HG03575 (cell line): ENCODE data around the gene MAP4K1.
"Not testable (repeated sequence)": the region's sequence is repeated elsewhere in the genome, so short reads cannot be mapped to it uniquely, and the experiment has no call there.

Source experiments
- ATAC-seq: cut with Tn5 transposase; IDR thresholded peaks from one replicate; pipeline ENCODE4 v1.9.1; 2021; ENCODE audit not compliant: unreplicated experiment, insufficient number of reproducible peaks, low FRiP score; ENCODE audit errors: extremely low read depth

MAP4K1 gene

DNA sequence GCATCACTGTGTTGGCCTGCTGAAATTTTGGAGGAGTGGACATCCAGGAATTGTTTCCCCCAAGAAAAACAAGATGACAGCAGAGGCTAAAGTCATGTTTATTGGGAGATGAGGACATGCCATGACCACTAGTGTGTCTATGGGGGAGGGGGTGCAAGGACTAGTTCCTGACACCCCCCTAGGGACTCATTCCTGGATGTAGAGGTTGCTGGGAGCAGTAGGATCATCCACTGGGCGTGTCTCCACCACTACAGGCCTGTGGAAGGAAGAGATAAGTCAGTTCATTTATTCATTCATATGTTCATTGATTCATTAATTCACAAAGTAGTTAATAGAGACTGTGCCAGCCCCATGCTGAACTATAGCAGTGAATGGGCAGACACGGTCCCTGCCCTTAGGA, 30.2 kb downstream of the MAP4K1 start:
- ATAC-seq, result no peak

DNA sequence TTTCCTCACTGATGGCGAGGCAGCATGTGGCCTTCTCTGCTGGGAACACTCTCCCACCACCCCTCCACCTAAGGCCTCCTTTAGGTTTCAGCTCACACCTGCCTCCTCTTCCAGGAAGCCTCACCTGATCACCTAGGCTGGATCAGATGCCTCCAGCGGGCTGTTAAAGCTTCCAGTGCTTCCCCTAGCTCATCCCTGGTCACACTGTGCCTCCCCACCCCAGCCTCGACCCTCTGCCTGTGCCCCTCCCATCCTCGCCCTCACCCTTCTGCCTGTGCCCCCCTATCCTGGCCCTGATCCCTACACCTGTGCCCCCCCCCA, 33.8 kb downstream of the MAP4K1 start:
- ATAC-seq, result no peak

DNA sequence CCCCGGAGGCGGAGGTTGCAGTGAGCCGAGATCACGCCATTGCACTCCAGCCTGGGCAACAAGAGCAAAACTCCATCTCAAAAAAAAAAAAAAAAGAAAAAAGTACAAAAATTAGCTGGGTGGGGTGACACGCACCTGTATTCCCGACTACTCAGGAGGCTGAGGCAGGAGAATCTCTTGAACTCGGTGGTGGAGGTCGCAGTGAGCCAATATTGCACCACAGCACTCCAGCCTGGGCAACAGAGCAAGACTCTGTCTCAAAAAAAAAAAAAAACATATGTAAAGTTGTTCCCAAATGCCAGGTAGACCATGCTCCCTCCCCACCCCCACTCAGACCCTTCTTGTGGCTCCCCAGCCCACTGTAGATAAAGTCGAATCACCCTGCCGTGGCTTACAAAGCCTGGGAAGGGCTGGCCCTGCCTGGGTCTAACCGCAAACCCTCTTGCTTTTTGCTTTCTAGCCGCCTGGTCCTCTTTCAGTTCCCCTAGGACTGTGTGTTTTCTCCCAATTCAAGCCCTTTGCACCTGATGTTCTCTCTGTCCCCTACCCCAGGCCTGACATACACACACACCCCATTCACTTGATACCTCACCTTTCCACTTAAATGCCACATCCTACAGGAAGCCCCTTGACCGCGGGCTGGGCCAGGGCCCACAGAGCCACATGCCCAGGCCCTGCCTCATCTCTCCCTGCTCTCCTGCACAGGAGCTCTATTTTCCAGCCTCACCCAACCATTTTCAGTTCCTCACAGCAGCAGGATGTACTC, 34.4 kb downstream of the MAP4K1 start:
- no peak for ATAC-seq

DNA sequence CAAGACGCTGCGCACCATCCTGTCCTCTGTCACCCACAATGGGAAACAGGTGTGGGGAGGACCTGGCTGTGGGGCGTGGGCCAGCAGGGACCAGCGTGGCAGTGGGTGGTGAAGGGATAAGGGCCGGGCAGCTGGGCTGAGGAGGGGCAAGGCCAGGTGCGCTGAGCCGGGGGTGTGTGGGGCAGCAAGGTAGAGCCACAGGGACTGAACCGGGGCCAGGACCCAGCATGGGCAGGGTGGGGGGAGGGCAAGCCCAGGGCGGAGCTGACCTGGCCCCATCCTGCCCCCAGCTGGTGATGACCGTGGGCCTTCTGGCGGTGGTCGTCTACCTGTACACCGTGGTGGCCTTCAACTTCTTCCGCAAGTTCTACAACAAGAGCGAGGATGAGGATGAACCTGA, 37.7 kb downstream of the MAP4K1 start:
- no peak for ATAC-seq

DNA sequence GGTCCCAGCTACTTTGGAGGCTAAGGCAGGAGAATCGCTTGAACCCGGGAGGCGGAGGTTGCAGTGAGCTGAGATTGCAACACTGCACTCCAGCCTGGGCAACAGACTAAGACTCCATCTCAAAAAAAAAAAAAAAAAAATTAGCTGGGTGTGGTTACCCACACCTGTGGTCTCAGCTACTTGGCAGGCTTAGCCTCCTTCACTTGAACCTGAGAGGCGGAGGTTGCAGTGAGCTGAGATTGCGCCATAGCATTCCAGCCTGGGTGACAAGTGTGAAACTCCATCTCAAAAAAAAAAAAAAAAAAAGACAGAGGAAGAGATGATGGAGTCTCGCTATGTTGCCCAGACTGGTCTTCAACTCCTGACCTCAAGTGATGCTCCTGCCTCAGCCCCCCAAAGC, 38.4 kb downstream of the MAP4K1 start:
- ATAC-seq, result not testable (repeated sequence)

DNA sequence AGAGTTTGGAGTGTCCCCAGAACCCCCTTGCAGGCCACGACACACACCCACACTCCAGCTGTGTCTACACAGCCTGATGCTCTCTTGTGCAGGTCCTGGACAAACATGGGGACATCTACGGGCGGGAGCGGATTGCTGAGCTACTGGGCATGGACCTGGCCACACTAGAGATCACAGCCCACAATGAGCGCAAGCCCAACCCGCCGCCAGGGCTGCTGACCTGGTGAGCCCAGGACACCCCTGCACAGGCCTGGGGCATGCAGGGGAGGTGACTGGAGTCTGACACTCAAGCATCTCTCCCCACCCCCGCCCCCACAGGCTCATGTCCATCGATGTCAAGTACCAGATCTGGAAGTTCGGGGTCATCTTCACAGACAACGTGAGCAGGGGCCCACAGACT, 39.9 kb downstream of the MAP4K1 start:
- no peak for ATAC-seq

DNA sequence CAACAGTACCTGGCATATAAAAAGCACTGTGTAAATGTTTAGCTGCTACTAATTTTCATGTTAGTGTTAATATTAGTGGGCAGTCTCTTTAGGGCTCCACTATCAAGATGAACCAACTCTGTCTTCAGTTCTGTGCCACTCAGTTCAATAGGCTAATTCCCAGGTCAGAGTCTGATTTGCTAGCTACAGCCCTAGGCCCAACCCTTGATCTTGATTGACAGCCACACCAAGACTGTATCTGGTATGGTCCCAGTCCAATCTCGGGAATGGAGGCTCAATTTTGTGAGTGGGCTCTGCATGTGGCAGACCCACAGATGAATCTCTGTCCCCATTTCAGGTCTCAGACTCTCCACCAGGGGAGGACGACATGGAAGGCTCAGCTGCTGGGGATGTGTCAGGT, 46.1 kb downstream of the MAP4K1 start:
- ATAC-seq, result no peak

DNA sequence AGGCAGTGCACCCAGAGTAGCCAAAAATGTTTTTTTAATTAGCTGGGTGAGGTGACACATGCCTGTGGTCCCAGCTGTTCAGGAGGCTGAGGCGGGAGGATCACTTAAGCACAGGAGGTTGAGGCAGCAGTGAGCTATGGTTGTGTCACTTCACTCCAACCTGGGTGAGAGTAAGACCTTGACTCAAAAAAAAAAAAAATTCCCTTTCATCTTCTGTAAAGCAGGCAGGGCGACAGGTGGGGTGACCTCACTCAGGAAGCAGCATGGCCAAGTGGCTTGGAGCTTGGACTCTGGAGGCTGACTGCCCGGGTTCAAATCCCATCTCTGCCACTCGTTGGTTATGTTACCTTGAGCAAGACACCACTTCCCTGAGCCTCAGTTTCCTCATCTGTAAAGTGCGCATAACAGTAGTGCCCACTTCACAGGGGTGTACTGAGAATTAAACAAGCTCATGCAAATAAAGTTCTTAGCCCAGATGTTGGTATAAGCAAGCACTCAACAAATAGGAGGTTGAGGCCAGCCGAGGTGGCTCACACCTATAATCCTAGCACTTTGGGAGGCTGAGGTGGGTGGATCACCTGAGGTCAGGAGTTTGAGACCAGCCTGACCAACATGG, 48.3 kb downstream of the MAP4K1 start:
- ATAC-seq, result no peak

DNA sequence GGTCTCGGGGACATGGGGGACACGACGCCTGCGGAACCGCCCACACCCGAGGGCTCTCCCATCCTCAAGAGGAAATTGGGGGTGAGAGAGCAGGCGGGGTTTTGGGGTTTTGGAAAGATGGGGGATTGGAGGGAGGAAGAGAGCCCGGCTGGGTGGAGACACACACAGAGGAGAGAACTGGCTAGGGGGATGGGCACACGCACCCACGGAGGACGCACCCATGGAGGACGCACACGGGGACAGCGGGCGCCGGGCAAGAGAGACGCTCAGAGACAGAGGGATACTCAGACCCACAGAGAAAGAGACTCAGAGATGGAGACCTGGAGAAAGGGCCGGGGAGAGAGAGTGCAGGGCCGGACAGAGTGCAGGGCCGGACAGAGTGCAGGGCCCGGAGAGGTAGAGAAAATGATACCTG, 52.1 kb downstream of the MAP4K1 start:
- no peak for ATAC-seq

DNA sequence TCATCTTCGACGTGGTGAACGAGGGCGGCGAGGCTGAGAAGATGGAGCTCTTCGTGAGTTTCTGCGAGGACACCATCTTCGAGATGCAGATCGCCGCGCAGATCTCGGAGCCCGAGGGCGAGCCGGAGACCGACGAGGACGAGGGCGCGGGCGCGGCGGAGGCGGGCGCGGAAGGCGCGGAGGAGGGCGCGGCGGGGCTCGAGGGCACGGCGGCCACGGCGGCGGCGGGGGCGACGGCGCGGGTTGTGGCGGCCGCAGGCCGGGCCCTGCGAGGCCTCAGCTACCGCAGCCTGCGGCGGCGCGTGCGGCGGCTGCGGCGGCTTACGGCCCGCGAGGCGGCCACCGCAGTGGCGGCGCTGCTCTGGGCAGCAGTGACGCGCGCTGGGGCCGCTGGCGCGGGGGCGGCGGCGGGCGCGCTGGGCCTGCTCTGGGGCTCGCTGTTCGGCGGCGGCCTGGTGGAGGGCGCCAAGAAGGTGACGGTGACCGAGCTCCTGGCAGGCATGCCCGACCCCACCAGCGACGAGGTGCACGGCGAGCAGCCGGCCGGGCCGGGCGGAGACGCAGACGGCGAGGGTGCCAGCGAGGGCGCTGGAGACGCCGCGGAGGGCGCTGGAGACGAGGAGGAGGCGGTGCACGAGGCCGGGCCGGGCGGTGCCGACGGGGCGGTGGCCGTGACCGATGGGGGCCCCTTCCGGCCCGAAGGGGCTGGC, 52.6 kb downstream of the MAP4K1 start:
- no peak for ATAC-seq

DNA sequence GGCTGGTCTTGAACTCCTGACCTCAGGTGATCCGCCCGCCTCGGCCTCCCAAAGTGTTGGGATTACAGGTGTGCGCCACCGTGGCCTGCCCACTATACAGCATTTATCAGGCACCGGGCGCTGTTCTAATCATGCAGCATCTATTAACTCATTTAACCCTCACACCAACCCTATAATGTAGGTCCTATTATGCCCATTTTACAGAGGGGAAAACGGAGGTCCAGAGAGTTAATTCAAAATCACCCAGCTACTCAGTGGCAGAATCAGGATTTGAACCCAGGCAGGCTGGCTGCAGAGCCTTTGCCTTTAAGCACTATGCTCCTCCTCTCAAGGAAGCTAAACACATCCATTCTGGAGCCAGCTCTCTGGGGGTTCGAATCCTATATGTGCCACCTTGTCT, 54.3 kb downstream of the MAP4K1 start:
- no peak for ATAC-seq

DNA sequence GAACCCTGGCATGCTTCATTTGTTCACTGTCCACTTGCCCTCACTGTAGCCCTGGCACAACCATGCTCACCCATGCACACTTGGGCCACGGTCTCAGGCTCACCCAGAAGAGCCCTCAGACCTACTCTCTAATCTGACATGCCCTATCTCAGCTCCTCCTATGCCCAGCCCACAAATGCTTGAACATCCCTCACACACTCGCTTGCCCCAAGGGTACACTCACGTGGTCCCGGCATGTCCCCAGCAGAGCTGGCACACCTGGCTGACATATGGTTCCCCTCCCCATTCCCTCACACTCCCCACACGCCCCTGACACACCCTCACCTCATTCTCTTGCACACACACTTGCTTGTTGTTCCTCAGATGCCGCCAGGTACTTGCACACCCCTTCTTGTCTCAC, 55.7 kb downstream of the MAP4K1 start:
- no peak for ATAC-seq

DNA sequence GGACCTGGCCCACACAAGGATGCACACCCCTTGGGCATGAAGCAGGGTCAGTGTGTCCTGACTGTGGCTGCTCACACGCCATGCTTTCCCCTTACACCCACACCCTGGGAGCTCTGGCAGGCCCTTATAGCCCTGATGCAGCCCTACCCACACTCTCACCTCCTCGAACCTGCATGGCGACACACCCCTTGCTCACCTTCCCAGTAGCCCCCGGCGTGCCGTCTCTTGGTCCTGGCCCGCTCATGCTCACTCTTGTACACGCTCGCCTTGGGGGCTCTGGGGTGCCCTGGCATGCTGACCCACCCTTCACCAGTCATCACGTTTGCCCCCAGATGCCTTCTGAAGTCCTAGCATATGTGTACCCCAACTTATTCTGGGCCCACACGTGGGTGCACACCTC, 56.1 kb downstream of the MAP4K1 start:
- no peak for ATAC-seq

DNA sequence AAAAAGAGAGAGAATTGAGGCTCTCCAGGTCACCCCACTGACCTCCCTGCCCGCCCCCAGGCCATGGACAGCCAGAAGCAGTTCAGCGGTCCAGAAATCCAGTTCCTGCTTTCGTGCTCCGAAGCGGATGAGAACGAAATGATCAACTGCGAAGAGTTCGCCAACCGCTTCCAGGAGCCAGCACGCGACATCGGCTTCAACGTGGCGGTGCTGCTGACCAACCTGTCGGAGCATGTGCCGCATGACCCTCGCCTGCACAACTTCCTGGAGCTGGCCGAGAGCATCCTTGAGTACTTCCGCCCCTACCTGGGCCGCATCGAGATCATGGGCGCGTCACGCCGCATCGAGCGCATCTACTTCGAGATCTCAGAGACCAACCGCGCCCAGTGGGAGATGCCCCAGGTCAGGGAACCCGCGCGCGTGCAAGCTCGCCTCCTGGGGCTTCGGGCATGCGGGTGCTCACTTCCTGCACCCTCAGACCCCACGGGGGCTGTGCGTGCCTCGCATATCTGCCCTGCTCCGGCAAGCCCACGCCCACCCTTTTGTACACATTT, 56.6 kb downstream of the MAP4K1 start:
- no peak for ATAC-seq

DNA sequence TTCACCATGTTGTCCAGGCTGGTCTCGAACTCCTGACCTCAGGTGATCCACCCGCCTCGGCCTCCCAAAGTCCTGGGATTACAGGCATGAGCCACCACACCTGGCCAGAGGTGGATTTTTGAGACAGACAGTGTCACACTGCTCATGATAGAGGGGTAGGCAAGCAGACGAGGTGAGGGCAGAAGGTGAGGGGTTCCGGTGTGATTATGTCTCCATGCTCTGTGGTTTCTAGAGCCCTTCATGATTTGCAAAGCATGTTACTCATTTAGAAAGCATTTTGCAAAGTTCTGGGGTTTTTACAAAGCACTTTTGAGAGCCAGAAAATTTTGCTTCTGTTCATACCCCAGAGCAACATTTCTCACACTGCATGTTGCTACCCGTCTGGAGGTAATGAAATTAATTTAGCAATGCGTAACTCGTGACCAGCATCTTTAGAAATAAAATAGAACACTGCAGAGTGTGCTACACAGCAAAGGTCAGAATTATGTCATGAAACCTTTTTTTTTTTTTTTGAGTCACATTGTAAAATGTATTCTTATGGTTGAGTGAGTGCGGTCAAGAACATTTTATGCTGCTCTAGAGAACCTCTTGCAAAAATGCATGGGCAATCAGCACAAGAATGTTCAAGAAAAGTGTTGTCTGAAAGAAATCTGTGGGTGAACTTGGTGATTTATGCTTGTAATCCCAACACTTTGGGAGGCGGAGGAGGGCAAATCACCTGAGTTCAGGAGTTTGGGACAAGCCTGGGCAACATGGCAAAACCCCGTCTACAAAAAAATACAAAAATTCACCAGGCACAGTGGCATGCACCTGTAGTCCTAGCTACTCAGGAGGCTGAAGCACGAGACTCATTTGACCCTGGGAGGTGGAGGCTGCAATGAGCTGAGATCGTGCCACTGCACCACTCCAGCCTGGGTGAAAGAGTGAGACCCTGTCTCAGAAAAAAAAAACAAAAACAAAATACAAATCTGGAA, 58.0 kb downstream of the MAP4K1 start:
- ATAC-seq, result peak; percentile 43

DNA sequence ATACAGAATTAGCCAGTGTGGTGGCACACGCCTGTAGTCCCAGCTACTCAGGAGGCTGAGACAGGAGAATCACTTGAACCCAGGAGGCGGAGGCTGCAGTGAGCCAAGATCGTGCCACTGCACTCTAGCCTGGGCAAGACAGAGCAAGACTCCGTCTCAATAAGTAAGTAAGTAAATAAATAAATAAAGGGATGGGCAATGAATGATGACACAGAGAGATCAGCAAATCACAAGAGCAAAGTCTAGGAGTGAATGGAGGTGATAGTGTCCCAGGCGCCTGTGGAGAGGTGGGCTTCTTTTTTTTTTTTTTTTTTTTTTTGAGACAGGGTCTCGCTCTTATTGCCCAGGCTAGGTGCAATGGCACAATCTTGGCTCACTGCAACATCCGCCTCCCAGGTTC, 58.8 kb downstream of the MAP4K1 start:
- ATAC-seq, result not testable (repeated sequence)

DNA sequence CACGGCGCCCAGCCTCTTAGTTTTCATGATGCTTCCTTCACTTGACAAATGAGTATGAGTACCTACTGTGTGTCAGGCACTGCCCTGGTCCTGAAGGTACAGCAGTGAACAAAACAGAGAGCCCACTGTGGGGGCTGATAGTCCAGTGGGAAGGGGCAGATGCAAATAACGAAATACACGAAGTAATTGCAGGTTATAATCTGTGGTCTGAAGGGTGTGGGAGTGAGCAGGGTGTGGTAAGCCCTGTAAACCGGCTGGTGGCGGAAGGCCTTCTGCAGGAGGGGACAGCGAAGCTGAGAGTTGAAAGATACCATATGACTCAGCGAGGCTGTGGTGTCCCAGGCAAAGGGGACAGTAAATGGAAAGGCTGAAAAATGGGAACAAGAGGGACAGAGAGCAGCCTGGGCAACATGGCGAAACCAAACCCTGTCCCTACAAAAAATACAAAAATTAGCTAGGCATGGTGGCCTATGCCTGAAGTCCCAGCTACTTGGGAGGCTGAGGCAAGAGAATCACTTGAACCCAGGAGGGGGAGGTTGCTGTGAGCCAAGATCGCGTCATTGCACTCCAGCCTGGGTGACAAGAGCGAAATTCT, 60.5 kb downstream of the MAP4K1 start:
- ATAC-seq, result no peak

DNA sequence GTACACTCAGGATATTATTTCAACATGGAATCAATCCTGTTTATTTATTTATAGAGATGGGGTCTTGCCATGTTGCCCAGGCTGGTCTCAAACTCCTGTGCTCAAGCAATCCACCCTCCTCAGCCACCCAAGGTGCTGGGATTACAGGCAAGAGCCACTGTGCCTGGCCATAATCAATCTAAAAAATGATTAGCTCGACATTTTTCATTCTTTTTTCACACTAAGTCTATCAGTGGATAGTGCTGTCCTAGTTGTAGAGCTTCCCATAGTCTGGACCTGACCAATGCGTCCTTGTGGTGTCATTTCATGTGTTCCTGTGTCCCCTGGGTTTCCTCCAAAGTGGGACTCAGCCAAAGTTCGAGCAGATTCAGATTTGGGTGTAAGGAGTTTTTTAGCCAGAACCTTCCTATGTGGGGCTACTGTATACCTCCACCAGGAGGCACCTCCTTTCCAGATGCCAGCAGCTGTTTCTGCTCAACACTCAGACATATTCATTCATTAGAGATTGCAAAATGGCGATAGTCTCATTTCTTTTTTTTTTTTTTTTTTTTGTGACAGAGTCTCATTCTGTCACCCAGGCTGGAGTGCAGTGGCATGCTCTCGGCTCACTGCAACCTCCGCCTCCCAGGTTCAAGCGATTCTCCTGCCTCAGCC, 61.1 kb downstream of the MAP4K1 start:
- ATAC-seq, result no peak
